IMR-90 (cell line): ENCODE measurements around the gene NXF1.

Experiments
- CTCF ChIP-seq: conservative IDR thresholded peaks from 2 replicates; pipeline ENCODE4 v1.5.1; 2012; ENCODE audit warnings: mild to moderate bottlenecking, low read depth, low read length, improper control_type of control experiment
- MAFK ChIP-seq: IDR thresholded peaks from 2 replicates; pipeline ENCODE4 v1.6.1; 2012; ENCODE audit warnings: low read depth, low read length, improper control_type of control experiment
- POLR2A ChIP-seq: IDR thresholded peaks from 2 replicates; pipeline ENCODE4 v1.6.1; 2012; ENCODE audit warnings: mild to moderate bottlenecking, low read depth, low read length
- RAD21 ChIP-seq: IDR thresholded peaks from 2 replicates; pipeline ENCODE4 v1.6.1; 2012; ENCODE audit warnings: low read length, improper control_type of control experiment

GRCh38 chr11:62787005-62787759 lies 18.1 kb downstream of the NXF1 start, which contains the start of gene TMEM179B:
- peak; percentile 74 for TF ChIP-seq CTCF
- TF ChIP-seq POLR2A, result peak; percentile 81
- TF ChIP-seq RAD21, result peak; percentile 57
- TF ChIP-seq MAFK, result no peak
